OCI-LY7 (cell line): ENCODE data around the gene ZP4. TPM values are rescaled to one million over a fixed set of nuclear protein-coding genes. Genes with fewer than 3 reads are reported as not detected.

Experiments
- BruUV-seq: library from RNA; stranded (reverse); fragments of 400-500 nt; replicated peaks from 2 replicates; lab custom pipeline; 2021; lab: Mats Ljungman, UMichigan
- CTCF ChIA-PET: fragments of 300-600 bp; sonication (Branson Sonifier 250); formaldehyde crosslinking; loops from one replicate; lab custom pipeline; 2022; ENCODE audit warnings: antibody characterized with exemption; ENCODE audit not compliant: unreplicated experiment; lab: Charles Lee
- POLR2A ChIA-PET: fragments of 300-600 bp; sonication (Branson Sonifier 250); formaldehyde crosslinking; loops from one replicate; lab custom pipeline; 2022; ENCODE audit warnings: antibody characterized with exemption; lab: Charles Lee
- DNase-seq: peaks from one replicate; pipeline ENCODE4 v3.0.0-alpha.2; 2015; ENCODE audit warnings: low spot score
- H2AFZ ChIP-seq: fragments of 200-600 bp; sonication (generic), shearing (Covaris generic); 2 replicates; pipeline ENCODE4 v1.6.1; 2014; ENCODE audit warnings: mild to moderate bottlenecking, antibody characterized with exemption, low read length, moderate library complexity
- H3K27ac ChIP-seq: fragments of 200-600 bp; sonication (generic); 2 replicates; pipeline ENCODE4 v1.5.1; 2014; ENCODE audit warnings: mixed run types, low read depth, mild to moderate bottlenecking, moderate library complexity, low read length, inconsistent platforms; ENCODE audit not compliant: poor library complexity, severe bottlenecking
- H3K36me3 ChIP-seq: fragments of 200-600 bp; sonication (generic); 2 replicates; pipeline ENCODE4 v1.6.1; 2014; ENCODE audit warnings: mild to moderate bottlenecking, antibody characterized with exemption, low read length, moderate library complexity, mixed read lengths; ENCODE audit not compliant: insufficient read depth
- H3K4me1 ChIP-seq: fragments of 200-600 bp; sonication (generic); 2 replicates; pipeline ENCODE4 v1.5.1; 2014; ENCODE audit warnings: mild to moderate bottlenecking, low read length; ENCODE audit not compliant: insufficient read depth, poor library complexity, severe bottlenecking
- H3K4me2 ChIP-seq: fragments of 200-600 bp; sonication (generic); 2 replicates; pipeline ENCODE4 v1.6.1; 2014; ENCODE audit warnings: mild to moderate bottlenecking, low read length
- H3K4me3 ChIP-seq: fragments of 200-600 bp; sonication (generic); 2 replicates; pipeline ENCODE4 v1.5.1; 2014; ENCODE audit warnings: mild to moderate bottlenecking, low read depth, low read length; ENCODE audit not compliant: poor library complexity, severe bottlenecking
- H3K79me2 ChIP-seq: fragments of 200-600 bp; sonication (generic); 2 replicates; pipeline ENCODE4 v1.6.1; 2016; ENCODE audit warnings: low read depth, mild to moderate bottlenecking, low read length, moderate library complexity, mixed read lengths; ENCODE audit not compliant: insufficient read depth
- H3K9me2 ChIP-seq: fragments of 200-600 bp; sonication (generic); 2 replicates; pipeline ENCODE4 v1.6.1; 2016; ENCODE audit warnings: mild to moderate bottlenecking, low read length, mixed read lengths; ENCODE audit not compliant: insufficient read depth
- H3K9me3 ChIP-seq: fragments of 200-600 bp; sonication (generic); 2 replicates; pipeline ENCODE4 v1.6.1; 2014; ENCODE audit warnings: mild to moderate bottlenecking, mixed run types, low read length, mixed read lengths
- H4K20me1 ChIP-seq: fragments of 200-600 bp; sonication (generic); 2 replicates; pipeline ENCODE4 v1.6.1; 2014; ENCODE audit warnings: mild to moderate bottlenecking, antibody characterized with exemption, low read length, moderate library complexity, mixed read lengths; ENCODE audit not compliant: insufficient read depth
- EZH2phosphoT487 ChIP-seq: fragments of 200-600 bp; sonication (generic); IDR thresholded peaks from 2 replicates; pipeline ENCODE4 v1.6.1; 2018; ENCODE audit warnings: low read depth, borderline replicate concordance, mild to moderate bottlenecking, mixed run types, antibody characterized with exemption, low read length, moderate library complexity, mixed read lengths
- intact Hi-C: fragments of 100-400 bp; cut with micrococcal nuclease; formaldehyde crosslinking; loops from one replicate; pipeline ENCODE4 v1.10.0; 2022; ENCODE audit not compliant: unreplicated experiment
- total RNA-seq, 2 experiments: library from RNA; depleted of rRNA in 1 of 2; stranded (reverse); fragments of >200 nt in 1 of 2; shearing (Covaris generic) in 1 of 2; gene quantifications; 2 replicates each; pipeline ENCODE4 v1.2.3, GENCODE V29; 2014 to 2022
- TF ChIP-seq, protein P1 (sequence below): fragments of 200-600 bp; sonication (generic); conservative IDR thresholded peaks from 2 replicates; pipeline ENCODE4 v1.5.1; 2014; ENCODE audit warnings: mild to moderate bottlenecking, antibody characterized with exemption, low read length, moderate library complexity, mixed read lengths

ZP4 gene
- total RNA-seq, 2 experiments from 2014 or later: not detected

DNA sequence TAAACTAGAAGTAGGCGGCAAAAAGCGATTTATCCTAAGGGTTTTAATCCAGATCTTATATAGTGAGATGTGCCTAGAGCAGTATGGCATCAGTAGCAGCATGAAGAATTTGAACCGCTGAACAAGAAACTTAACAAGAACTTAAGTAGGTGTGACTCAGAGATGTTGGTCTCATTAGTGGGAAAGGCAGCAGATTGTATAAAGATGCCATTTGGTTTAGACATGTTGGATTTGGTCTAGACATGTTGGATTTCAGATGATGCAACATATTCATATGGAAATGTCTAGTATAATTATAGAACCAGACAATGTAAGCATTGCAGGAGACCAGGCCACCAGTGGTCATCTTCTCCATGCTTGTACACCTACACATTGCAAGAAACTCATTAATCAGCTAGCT, 42.1 kb upstream of the ZP4 start:
- no peak for TF ChIP-seq EZH2phosphoT487
- TF ChIP-seq, protein P1, sequence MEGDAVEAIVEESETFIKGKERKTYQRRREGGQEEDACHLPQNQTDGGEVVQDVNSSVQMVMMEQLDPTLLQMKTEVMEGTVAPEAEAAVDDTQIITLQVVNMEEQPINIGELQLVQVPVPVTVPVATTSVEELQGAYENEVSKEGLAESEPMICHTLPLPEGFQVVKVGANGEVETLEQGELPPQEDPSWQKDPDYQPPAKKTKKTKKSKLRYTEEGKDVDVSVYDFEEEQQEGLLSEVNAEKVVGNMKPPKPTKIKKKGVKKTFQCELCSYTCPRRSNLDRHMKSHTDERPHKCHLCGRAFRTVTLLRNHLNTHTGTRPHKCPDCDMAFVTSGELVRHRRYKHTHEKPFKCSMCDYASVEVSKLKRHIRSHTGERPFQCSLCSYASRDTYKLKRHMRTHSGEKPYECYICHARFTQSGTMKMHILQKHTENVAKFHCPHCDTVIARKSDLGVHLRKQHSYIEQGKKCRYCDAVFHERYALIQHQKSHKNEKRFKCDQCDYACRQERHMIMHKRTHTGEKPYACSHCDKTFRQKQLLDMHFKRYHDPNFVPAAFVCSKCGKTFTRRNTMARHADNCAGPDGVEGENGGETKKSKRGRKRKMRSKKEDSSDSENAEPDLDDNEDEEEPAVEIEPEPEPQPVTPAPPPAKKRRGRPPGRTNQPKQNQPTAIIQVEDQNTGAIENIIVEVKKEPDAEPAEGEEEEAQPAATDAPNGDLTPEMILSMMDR: no peak
- no peak overlapping the region for H3K27ac ChIP-seq
- H3K79me2 ChIP-seq: no peaks in the 10 kb centered on the region
- no peaks in the 10 kb centered on the region for H3K4me1 ChIP-seq
- H3K4me2 ChIP-seq: no peak overlapping the region
- H3K9me3 ChIP-seq: no peaks in the 10 kb centered on the region
- no TSS peak for BruUV-seq
- H3K4me3 ChIP-seq: no peak overlapping the region
- no peaks in the 10 kb centered on the region for H3K9me2 ChIP-seq
- ChIA-PET POLR2A (no interaction called here), CTCF (no interaction called here)
- H4K20me1 ChIP-seq: no peaks in the 10 kb centered on the region
- intact Hi-C loops: no loop called here
- no peak for DNase-seq
- H2AFZ ChIP-seq: no peak overlapping the region
- H3K36me3 ChIP-seq: no peaks in the 10 kb centered on the region

DNA sequence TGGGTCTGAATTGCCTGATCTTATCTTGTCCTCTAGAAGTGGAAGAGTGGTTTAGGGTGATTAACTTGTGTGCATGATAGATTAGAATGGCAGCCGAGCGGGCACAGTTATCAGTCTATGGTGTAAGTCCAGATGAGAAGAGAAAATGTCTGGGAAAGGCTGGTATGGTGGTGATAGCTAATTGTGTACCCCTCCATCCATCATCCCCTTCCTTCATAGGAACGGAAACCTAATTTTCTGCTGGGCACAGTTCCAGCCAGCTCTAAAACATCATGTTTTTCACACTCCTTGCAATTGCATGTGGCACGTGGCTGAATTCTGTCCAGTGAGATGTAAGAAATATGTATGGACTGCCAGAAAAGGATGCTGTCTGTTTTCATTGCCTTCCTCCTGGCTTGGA, 40.9 kb upstream of the ZP4 start:
- no peak overlapping the region for H2AFZ ChIP-seq
- H3K27ac ChIP-seq: no peak overlapping the region

GRCh38 chr1:237927198-237927597, 36.5 kb upstream of the ZP4 start:
- no TSS peak for BruUV-seq
- no peak overlapping the region for H3K27ac ChIP-seq
- H4K20me1 ChIP-seq: no peaks in the 10 kb centered on the region
- H3K9me2 ChIP-seq: no peaks in the 10 kb centered on the region
- ChIA-PET CTCF (no interaction called here), POLR2A (no interaction called here)
- TF ChIP-seq, protein P1: no peak
- TF ChIP-seq EZH2phosphoT487: no peak
- no peak overlapping the region for H3K4me3 ChIP-seq
- no peak overlapping the region for H2AFZ ChIP-seq
- H3K36me3 ChIP-seq: no peaks in the 10 kb centered on the region
- no peak for DNase-seq
- H3K9me3 ChIP-seq: no peaks in the 10 kb centered on the region
- no peak overlapping the region for H3K4me2 ChIP-seq
- H3K79me2 ChIP-seq: no peaks in the 10 kb centered on the region
- no peaks in the 10 kb centered on the region for H3K4me1 ChIP-seq
- intact Hi-C loops: no loop called here

More for the DNA sequence above, 40.9 kb upstream of the ZP4 start:
- no peaks in the 10 kb centered on the region for H4K20me1 ChIP-seq
- TF ChIP-seq EZH2phosphoT487: no peak
- TF ChIP-seq, protein P1: no peak
- no peak for DNase-seq
- H3K9me3 ChIP-seq: no peaks in the 10 kb centered on the region
- BruUV-seq: no TSS peak
- no peaks in the 10 kb centered on the region for H3K9me2 ChIP-seq
- H3K4me1 ChIP-seq: no peaks in the 10 kb centered on the region
- H3K36me3 ChIP-seq: no peaks in the 10 kb centered on the region
- H3K4me2 ChIP-seq: no peak overlapping the region
- CTCF ChIA-PET: no interaction called here
- intact Hi-C loops: no loop called here
- no peak overlapping the region for H3K4me3 ChIP-seq
- H3K79me2 ChIP-seq: no peaks in the 10 kb centered on the region
- POLR2A ChIA-PET: no interaction called here
